Activated naive CD8-positive, alpha-beta T cell treated with anti-CD3 and anti-CD28 coated beads, Interleukin-2, amount 50 U/mL, for 24 hours (primary cell): ENCODE data around the gene RGS8.

Source experiments
- ATAC-seq: fragments of 150-1000 bp; cut with Tn5 transposase; one replicate; pipeline ENCODE4 v1.10.0; 2021
- DNase-seq: peaks from one replicate; pipeline ENCODE4 v3.0.0; 2021
- H3K27ac Mint-ChIP-seq: one replicate; pipeline ENCODE4 v1.8.0; 2021; ENCODE audit warnings: mild to moderate bottlenecking, mixed read lengths
- H3K27me3 Mint-ChIP-seq: one replicate; pipeline ENCODE4 v1.8.0; 2021; ENCODE audit warnings: mixed read lengths
- H3K36me3 Mint-ChIP-seq: one replicate; pipeline ENCODE4 v1.8.0; 2021; ENCODE audit warnings: low read depth, mixed read lengths
- H3K4me1 Mint-ChIP-seq: one replicate; pipeline ENCODE4 v1.8.0; 2021; ENCODE audit warnings: mixed read lengths
- H3K4me3 Mint-ChIP-seq: one replicate; pipeline ENCODE4 v1.8.0; 2021; ENCODE audit warnings: mild to moderate bottlenecking, moderate library complexity, mixed read lengths
- H3K9me3 Mint-ChIP-seq: one replicate; pipeline ENCODE4 v1.8.0; 2021; ENCODE audit warnings: mixed read lengths

RGS8 gene

DNA sequence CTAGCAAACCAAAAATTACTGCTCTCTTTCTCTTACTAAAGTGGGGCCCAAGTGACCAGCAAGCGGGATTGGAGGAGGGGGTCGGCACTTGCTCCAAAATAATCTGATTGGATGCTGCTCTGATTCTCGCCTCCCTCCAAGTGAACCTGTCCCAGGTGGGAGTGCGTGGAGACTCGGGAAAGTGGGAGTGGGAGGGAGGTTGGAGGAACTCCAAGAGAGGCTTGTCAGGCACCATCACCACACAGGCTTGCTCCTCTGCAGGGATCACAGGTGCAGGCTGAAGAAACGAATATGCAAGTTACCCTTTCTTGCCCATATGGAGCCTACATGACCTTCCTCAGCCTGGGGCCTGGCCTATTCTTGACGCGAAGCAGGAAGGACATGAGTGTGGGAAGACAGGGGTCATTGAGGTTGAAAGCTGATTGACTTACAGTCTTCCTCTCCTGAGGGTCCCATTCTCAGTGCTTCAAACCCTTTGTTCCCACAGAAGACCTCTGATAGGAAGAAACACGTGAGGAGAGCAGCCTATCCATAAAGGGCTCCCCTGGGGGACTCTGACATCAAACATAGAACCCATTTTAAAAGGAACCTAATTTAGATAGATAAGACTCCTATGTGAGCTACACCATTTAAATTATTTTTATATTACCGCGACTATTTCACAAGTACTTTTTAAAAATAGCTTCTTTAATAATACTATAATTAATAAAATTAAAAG, 14.2 kb downstream of the RGS8 start:
- no peak for DNase-seq
- Mint-ChIP-seq H3K9me3 (no peaks in the 10 kb centered on the region), H3K36me3 (no peaks in the 10 kb centered on the region), H3K27me3 (peaks cover 25% of the 10 kb centered on the region), H3K27ac (no peak overlapping the region), H3K4me1 (no peaks in the 10 kb centered on the region), H3K4me3 (no peak overlapping the region)
- ATAC-seq, result no peak

DNA sequence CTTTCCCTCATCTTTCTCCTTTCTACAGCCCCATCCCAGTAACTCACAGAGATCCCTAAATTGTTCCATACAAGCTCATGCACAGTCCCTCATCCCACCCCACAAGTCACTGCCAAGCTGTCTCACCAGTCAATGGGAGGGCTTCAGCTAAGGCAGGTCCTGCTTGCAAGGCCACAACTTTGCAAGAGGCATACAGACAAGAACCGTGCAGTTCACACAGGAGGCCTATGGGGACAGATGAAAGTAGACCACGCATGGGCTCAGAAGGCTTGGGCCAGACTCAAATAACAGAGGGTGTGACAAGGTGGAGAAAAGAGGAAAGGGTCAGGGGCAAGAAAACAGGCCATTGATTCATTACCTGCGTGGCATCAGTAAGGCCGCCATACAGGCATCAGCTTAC, 15.1 kb downstream of the RGS8 start:
- ATAC-seq (no peak), DNase-seq (no peak)
- H3K9me3 Mint-ChIP-seq, result no peaks in the 10 kb centered on the region
- no peaks in the 10 kb centered on the region for H3K36me3 Mint-ChIP-seq
- peaks cover 25% of the 10 kb centered on the region for H3K27me3 Mint-ChIP-seq
- H3K27ac Mint-ChIP-seq, result no peak overlapping the region
- H3K4me1 Mint-ChIP-seq, result no peaks in the 10 kb centered on the region
- H3K4me3 Mint-ChIP-seq, result no peak overlapping the region

DNA sequence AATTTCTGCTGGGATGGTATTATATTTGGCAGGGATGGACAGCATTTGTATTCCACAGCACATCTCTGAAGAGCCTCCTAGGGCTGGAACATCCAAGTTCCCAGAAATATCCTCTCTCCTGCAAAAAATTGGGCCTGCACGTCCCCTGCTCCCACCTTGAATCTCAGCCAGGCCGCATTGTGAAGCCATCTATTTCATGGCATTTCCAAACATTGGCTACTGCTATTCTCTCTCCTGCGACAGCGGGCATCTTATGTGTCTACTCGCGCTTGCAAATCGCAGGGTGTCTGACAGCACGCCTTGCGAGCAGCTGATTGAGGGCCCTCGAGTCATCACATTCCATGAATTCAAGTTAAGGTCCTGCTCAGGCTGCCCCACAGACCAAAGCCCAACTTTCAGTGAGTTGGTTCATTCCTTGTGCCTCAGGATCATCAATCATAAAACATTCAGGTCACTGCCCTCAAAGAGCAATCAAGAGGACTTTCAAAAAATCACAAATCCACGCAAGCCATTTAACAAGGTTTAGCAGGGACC, 15.8 kb downstream of the RGS8 start:
- no peaks in the 10 kb centered on the region for H3K36me3 Mint-ChIP-seq
- ATAC-seq (no peak), DNase-seq (no peak)
- no peak overlapping the region for H3K27ac Mint-ChIP-seq
- no peaks in the 10 kb centered on the region for H3K4me1 Mint-ChIP-seq
- H3K27me3 Mint-ChIP-seq, result peaks cover 31% of the 10 kb centered on the region
- no peak overlapping the region for H3K4me3 Mint-ChIP-seq
- H3K9me3 Mint-ChIP-seq, result no peaks in the 10 kb centered on the region

GRCh38 chr1:182667848-182668505, 16.4 kb downstream of the RGS8 start:
- H3K27ac Mint-ChIP-seq, result no peak overlapping the region
- no peak for ATAC-seq
- no peaks in the 10 kb centered on the region for H3K9me3 Mint-ChIP-seq
- no peaks in the 10 kb centered on the region for H3K4me1 Mint-ChIP-seq
- H3K4me3 Mint-ChIP-seq, result no peak overlapping the region
- H3K27me3 Mint-ChIP-seq, result peaks cover 32% of the 10 kb centered on the region
- H3K36me3 Mint-ChIP-seq, result no peaks in the 10 kb centered on the region
- DNase-seq, result no peak

DNA sequence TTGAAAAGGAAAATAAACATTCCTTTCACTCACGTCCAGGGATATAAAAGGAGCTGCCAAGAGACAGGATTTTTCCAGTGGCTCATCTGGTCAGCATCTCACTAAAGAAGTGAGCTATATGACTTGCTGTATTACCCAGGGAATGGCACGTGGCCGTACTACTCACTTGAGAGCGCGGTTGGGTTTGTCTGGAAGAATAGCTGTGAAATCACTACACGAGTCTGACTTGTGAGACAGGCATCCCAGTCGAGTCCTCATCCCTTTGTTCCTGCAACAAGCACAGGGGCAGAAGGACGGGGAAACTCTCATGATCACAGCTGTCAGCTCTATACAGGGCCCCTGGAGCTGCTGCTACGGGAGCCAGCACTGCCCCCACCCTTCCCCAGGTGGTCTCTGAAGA, 17.7 kb downstream of the RGS8 start:
- no peaks in the 10 kb centered on the region for H3K9me3 Mint-ChIP-seq
- H3K27ac Mint-ChIP-seq, result no peak overlapping the region
- no peaks in the 10 kb centered on the region for H3K36me3 Mint-ChIP-seq
- ATAC-seq (no peak), DNase-seq (no peak)
- no peak overlapping the region for H3K4me3 Mint-ChIP-seq
- peaks cover 34% of the 10 kb centered on the region for H3K27me3 Mint-ChIP-seq
- peaks cover 1% of the 10 kb centered on the region for H3K4me1 Mint-ChIP-seq

DNA sequence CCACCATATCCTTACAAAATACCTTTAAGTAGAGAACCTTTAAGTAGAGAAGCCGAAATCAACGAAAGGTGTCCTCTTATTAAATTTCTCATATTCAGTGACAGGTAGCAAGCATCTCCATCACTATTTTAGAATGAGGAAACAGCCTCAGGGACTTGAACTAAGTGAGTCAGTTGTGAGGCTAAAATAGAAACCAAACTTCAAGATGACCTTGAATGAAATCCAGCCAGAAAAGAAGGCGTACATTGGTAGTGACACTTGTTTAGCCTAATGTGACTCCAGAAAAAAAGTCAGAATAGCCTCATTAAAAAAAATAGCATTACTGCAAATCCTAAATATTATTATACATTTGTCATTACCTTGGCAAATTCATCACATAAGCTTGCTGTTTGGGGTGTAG, 20.1 kb downstream of the RGS8 start:
- DNase-seq, result no peak
- H3K27ac Mint-ChIP-seq, result no peak overlapping the region
- H3K36me3 Mint-ChIP-seq, result no peaks in the 10 kb centered on the region
- H3K4me3 Mint-ChIP-seq, result no peak overlapping the region
- peaks cover 1% of the 10 kb centered on the region for H3K4me1 Mint-ChIP-seq
- H3K27me3 Mint-ChIP-seq, result peaks cover 38% of the 10 kb centered on the region
- H3K9me3 Mint-ChIP-seq, result no peaks in the 10 kb centered on the region
- ATAC-seq, result no peak

GRCh38 chr1:182662956-182663355, 21.4 kb downstream of the RGS8 start:
- Mint-ChIP-seq H3K4me1 (peaks cover 1% of the 10 kb centered on the region), H3K4me3 (no peak overlapping the region), H3K36me3 (no peaks in the 10 kb centered on the region), H3K27me3 (peaks cover 50% of the 10 kb centered on the region), H3K9me3 (no peaks in the 10 kb centered on the region), H3K27ac (no peak overlapping the region)
- ATAC-seq (no peak), DNase-seq (no peak)

DNA sequence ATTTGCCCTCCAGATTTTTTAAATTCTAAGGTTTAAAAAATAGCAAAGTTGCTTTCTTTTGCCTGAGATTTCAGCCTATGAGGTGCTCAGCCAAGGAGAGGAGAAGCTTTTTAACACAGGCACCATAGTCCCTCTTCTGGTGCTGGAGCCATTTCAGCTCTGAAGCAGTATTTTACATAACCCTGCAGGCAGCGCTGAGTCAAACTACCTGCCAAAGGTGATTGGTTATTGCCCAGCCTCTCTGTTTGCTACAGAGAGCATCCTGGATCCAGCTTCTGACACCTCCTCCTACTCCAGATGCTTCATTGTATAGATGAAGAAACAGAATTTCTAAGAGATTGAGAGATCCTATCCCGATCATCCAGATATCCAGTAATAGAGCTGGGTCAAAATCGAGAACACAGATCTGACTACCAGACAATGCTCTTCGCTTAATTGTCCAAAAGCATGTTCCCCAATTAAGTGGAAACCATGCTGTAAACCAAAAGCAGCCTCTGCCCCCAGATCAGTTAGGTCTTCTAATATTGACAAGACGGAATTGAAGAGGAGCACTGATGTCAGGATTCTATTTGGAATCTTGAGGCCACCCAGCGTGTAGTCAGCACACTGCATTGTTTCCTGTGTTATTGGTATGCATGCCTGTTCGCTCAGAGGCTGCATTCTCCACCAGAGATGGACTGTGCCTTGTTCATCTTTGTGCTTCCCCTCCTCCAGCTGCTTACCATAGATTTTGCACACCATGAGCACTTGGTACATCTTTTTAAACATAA, 22.1 kb downstream of the RGS8 start:
- Mint-ChIP-seq H3K4me3 (no peak overlapping the region), H3K27ac (no peak overlapping the region), H3K27me3 (peaks cover 55% of the 10 kb centered on the region), H3K9me3 (no peaks in the 10 kb centered on the region), H3K36me3 (no peaks in the 10 kb centered on the region), H3K4me1 (peaks cover 1% of the 10 kb centered on the region)
- DNase-seq (no peak), ATAC-seq (no peak)

DNA sequence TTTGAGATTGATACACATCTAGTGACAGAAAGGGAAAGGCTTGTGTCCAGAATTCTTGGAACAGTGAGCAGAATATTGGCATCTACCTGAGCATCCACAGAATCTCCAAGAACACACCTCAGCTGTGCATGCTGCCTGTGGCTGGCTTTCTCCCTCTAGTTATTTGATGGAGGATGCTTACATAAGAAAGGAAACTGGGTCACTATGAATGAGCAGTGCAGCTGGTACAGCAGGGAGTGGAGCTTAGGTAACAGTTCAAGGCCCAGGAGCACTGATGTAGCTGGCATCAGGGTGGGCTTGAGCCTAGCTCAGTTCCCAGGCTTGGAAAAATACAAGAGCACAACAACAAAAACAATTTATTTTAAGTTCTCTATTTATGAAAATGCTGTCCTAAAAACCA, 26.3 kb downstream of the RGS8 start:
- H3K27me3 Mint-ChIP-seq, result peaks cover 44% of the 10 kb centered on the region
- no peak overlapping the region for H3K4me3 Mint-ChIP-seq
- H3K9me3 Mint-ChIP-seq, result no peaks in the 10 kb centered on the region
- no peak for DNase-seq
- no peaks in the 10 kb centered on the region for H3K36me3 Mint-ChIP-seq
- no peak for ATAC-seq
- H3K4me1 Mint-ChIP-seq, result peaks cover 1% of the 10 kb centered on the region
- H3K27ac Mint-ChIP-seq, result no peak overlapping the region

GRCh38 chr1:182656842-182657397, 27.5 kb downstream of the RGS8 start:
- Mint-ChIP-seq H3K4me1 (no peaks in the 10 kb centered on the region), H3K36me3 (no peaks in the 10 kb centered on the region), H3K27ac (no peak overlapping the region), H3K4me3 (no peak overlapping the region), H3K9me3 (no peaks in the 10 kb centered on the region), H3K27me3 (peaks cover 33% of the 10 kb centered on the region)
- no peak for ATAC-seq
- no peak for DNase-seq

GRCh38 chr1:182653986-182654385, 30.4 kb downstream of the RGS8 start:
- H3K27me3 Mint-ChIP-seq, result peaks cover 15% of the 10 kb centered on the region
- peaks cover 6% of the 10 kb centered on the region for H3K4me1 Mint-ChIP-seq

DNA sequence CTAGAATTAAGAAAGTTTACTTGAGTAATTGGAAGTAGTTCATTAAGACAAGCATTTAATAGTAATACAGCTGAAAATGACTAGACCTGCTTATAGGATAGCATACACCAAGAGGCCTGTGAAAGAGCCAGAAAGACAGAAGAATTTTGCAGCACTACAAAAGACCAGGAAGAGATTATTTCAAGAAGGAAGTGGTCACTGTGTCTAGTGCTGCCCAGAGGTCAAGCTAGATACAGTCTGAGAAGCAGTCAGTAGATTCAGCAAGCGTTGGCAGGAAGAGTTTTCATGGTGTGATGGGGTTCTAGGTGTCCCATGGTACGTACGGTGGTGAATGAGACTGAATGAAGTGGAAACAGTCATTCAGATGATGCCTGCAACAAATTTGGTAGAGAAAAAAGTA, 31.5 kb downstream of the RGS8 start:
- no peak for ATAC-seq
- H3K4me1 Mint-ChIP-seq, result peaks cover 6% of the 10 kb centered on the region
- DNase-seq, result no peak
- peaks cover 5% of the 10 kb centered on the region for H3K27me3 Mint-ChIP-seq
- H3K36me3 Mint-ChIP-seq, result no peaks in the 10 kb centered on the region
- H3K27ac Mint-ChIP-seq, result no peak overlapping the region
- no peak overlapping the region for H3K4me3 Mint-ChIP-seq
- H3K9me3 Mint-ChIP-seq, result no peaks in the 10 kb centered on the region

More at GRCh38 chr1:182653986-182654385, 30.4 kb downstream of the RGS8 start:
- Mint-ChIP-seq H3K4me3 (no peak overlapping the region), H3K27ac (no peak overlapping the region), H3K36me3 (no peaks in the 10 kb centered on the region), H3K9me3 (no peaks in the 10 kb centered on the region)
- ATAC-seq, result no peak
- DNase-seq, result no peak

DNA sequence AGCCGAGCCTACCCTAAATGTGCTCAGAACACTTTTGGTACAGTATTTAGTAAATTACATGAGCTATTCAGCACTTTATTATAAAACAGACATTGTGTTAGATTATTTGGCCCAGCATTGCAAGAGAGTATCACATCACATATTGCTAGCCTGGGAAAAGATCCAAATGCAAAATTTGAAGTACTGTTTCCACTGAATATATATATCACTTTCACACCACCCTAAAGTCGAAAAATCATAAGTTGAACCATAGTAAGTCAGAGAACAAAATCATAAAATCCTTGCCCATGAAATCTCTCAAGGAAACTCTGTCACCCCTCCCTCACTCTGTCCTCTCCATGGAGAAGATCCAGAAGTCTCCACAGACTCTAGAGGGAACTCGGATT, 33.1 kb downstream of the RGS8 start:
- no peak for DNase-seq
- H3K27me3 Mint-ChIP-seq, result no peaks in the 10 kb centered on the region
- no peaks in the 10 kb centered on the region for H3K9me3 Mint-ChIP-seq
- H3K27ac Mint-ChIP-seq, result no peak overlapping the region
- no peak overlapping the region for H3K4me3 Mint-ChIP-seq
- no peaks in the 10 kb centered on the region for H3K36me3 Mint-ChIP-seq
- H3K4me1 Mint-ChIP-seq, result peaks cover 6% of the 10 kb centered on the region
- no peak for ATAC-seq

DNA sequence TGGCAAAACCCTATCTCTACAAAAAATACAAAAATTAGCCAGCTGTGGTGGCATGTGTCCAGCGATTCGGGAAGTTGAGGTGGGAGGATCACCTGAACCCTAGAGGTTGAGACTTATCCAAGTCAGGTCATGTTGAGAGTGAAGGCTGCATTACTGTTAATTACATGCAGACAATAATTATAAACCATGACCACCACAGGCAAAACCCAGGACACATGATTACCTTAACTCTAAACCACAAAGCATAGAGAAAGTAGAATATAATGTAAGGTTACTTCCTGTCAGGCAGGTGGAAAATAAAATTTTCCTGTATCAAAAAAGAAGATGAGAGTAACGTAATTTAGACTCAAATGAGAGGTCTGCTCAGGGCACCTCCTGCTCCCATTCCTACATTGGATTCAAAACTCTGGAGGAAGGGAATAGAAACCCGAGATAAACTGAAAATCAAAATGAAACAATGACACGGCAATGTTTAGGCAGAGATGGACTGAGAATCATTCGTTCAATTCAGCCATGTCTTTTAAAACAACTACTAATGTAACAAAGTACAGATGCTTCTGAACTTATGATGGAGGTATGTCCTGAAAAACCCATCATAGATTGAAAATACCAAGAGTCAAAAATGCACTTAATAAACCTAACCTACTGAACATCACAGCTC, 33.6 kb downstream of the RGS8 start:
- no peak overlapping the region for H3K4me3 Mint-ChIP-seq
- H3K9me3 Mint-ChIP-seq, result no peaks in the 10 kb centered on the region
- DNase-seq, result no peak
- no peaks in the 10 kb centered on the region for H3K36me3 Mint-ChIP-seq
- no peaks in the 10 kb centered on the region for H3K27me3 Mint-ChIP-seq
- peaks cover 6% of the 10 kb centered on the region for H3K4me1 Mint-ChIP-seq
- no peak for ATAC-seq
- no peak overlapping the region for H3K27ac Mint-ChIP-seq
